ENCODE data around the gene RAB1A. TPM values are rescaled to one million over a fixed set of nuclear protein-coding genes. Genes with fewer than 3 reads are reported as not detected.

Gene RAB1A
- total RNA-seq, 1 donor: 101 TPM

DNA sequence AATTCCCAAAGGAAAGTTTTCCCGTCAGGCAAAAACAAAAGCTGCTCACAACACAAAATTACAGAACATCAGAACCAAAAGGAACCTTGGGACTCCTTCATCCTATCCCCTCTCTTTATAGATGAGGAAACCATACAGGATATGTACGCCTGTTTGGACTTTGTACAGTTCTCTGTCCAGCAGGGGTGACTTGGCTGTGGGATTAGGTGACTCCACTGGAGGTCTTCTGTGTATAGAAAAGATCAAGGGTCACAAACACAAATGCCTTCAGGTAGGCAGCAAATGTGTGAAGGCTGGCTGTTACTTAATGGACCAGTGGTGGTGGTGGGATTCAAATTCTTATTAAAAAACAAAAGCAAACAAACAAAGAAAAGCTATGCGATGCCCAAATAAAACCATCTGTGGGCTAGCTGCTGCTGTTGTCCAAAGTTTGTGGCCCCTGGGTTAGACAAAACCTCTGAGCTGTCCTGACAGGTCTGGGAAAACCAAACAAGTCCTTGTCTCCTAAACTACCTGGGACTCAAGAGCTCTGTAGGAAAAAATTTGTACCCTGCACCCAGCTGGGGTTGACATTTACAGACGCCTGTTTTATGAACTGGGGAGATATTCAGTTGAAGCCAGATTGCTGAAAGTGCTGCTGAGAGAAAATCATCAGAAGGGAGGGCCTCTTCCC is 75.0 kb downstream of the RAB1A start:
- no peak for DNase-seq (ENCODE audit: low read depth)
- TF ChIP-seq, protein P1, sequence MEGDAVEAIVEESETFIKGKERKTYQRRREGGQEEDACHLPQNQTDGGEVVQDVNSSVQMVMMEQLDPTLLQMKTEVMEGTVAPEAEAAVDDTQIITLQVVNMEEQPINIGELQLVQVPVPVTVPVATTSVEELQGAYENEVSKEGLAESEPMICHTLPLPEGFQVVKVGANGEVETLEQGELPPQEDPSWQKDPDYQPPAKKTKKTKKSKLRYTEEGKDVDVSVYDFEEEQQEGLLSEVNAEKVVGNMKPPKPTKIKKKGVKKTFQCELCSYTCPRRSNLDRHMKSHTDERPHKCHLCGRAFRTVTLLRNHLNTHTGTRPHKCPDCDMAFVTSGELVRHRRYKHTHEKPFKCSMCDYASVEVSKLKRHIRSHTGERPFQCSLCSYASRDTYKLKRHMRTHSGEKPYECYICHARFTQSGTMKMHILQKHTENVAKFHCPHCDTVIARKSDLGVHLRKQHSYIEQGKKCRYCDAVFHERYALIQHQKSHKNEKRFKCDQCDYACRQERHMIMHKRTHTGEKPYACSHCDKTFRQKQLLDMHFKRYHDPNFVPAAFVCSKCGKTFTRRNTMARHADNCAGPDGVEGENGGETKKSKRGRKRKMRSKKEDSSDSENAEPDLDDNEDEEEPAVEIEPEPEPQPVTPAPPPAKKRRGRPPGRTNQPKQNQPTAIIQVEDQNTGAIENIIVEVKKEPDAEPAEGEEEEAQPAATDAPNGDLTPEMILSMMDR (IDR thresholded peaks at IDR 0.05; ENCODE audit: insufficient read depth, low read depth, low read length): no peak
- H3K4me3 ChIP-seq (ENCODE audit: low read depth, low read length): no peak overlapping the region

GRCh38 chr2:65053199-65053598 is 76.7 kb downstream of the RAB1A start:
- no peak for DNase-seq (ENCODE audit: low read depth)
- TF ChIP-seq, protein P1 (IDR thresholded peaks at IDR 0.05; ENCODE audit: insufficient read depth, low read depth, low read length): no peak
- H3K4me3 ChIP-seq (ENCODE audit: low read depth, low read length): no peak overlapping the region

DNA sequence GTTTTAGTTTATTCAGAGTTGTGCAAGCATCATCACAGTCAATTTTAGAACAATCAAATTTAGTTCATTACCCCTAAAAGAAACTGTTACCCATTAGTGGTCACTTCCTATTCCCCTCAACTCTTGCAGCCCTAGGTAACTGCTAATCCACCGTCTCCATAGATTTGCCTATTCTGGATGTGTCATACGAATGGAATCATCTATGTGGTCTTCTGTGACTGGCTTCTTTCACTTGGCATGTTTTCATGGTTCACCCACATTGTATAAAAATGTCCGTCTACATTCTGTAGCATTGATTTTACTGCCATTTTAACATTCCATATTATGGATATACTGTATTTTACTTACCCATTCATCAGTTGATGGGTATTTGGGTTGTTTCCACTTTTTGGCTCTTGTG is 79.0 kb downstream of the RAB1A start:
- H3K4me3 ChIP-seq (ENCODE audit: low read depth, low read length): no peak overlapping the region
- TF ChIP-seq, protein P1 (IDR thresholded peaks at IDR 0.05; ENCODE audit: insufficient read depth, low read depth, low read length): no peak
- DNase-seq (ENCODE audit: low read depth): no peak

- TF ChIP-seq, protein P1 (IDR thresholded peaks at IDR 0.05; ENCODE audit: insufficient read depth, low read depth, low read length): no peak
- no peak for DNase-seq (ENCODE audit: low read depth)
These were observed 80.8 kb downstream of the RAB1A start for GRCh38 chr2:65049010-65049639.

DNA sequence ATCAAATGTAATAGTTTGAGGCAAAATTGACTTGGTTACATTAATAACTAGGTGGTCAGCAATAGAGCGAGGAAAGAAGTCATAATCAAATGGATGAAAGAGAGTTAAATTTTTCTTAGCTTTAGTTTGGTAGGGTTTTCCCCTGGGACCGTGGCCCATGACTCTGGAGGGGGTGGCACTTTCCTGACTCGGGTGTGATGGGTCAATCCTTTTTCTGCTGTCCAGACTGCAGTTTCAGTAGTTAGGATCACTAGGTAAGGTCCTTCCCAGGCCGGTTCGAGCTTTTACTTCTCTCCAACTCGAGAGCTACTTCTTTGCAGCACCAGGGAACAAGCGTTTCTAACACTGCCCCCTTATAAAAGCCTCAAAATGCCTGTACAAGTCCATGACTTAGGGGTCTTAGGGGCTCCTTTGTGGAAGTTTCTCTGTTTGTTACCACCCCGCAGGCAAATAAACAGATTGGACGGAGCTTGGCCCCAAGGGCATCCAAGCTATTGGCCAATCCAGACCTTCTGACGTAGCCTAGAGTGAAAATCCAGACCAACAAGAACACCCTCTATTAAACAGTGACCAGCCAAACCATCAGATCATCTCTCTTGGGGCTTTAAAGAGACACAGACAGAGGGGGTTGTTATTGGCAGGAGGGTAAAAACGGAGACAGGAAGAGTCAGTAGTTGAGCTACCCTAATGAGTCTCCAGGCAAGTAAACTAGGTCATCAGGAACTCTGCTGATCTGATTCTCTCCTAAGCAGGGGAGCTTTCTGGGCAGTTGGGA is 83.1 kb downstream of the RAB1A start:
- no peak for DNase-seq (ENCODE audit: low read depth)
- TF ChIP-seq, protein P1 (IDR thresholded peaks at IDR 0.05; ENCODE audit: insufficient read depth, low read depth, low read length): no peak
- H3K4me3 ChIP-seq (ENCODE audit: low read depth, low read length): no peak overlapping the region

More at GRCh38 chr2:65049010-65049639, 80.8 kb downstream of the RAB1A start:
- H3K4me3 ChIP-seq (ENCODE audit: low read depth, low read length): no peak overlapping the region

DNA sequence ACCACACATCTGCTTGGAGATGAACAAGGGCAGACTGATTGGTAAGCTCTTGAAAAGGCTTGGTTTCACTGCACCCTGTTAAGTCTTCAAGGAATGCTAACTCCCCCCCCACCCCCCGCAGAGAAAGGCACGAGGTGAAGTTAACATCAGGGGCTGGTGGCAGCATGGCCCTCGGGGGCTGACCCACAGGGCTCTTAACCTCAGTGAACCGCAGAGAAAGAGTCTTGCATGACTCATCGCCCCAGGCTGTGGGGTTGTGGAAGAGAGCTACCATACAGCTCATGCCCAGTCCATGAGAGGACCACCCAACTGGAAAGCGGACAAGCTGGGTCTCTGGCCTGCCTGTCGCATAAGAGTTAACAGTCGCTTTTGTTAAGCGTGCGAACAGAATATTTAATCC is 84.3 kb downstream of the RAB1A start:
- H3K4me3 ChIP-seq (ENCODE audit: low read depth, low read length): no peak overlapping the region
- TF ChIP-seq, protein P1 (IDR thresholded peaks at IDR 0.05; ENCODE audit: insufficient read depth, low read depth, low read length): no peak
- peak; percentile 60 for DNase-seq (ENCODE audit: low read depth)
